GM12872 (cell line): Measurements from ENCODE around the gene RPS14.

Experiments used
- TF ChIP-seq, protein P1 (sequence below): IDR thresholded peaks from 3 replicates; pipeline ENCODE4 v1.5.1; 2011; ENCODE audit warnings: low read depth, mild to moderate bottlenecking, low read length, moderate library complexity; ENCODE audit not compliant: insufficient read depth

The RPS14 gene

DNA sequence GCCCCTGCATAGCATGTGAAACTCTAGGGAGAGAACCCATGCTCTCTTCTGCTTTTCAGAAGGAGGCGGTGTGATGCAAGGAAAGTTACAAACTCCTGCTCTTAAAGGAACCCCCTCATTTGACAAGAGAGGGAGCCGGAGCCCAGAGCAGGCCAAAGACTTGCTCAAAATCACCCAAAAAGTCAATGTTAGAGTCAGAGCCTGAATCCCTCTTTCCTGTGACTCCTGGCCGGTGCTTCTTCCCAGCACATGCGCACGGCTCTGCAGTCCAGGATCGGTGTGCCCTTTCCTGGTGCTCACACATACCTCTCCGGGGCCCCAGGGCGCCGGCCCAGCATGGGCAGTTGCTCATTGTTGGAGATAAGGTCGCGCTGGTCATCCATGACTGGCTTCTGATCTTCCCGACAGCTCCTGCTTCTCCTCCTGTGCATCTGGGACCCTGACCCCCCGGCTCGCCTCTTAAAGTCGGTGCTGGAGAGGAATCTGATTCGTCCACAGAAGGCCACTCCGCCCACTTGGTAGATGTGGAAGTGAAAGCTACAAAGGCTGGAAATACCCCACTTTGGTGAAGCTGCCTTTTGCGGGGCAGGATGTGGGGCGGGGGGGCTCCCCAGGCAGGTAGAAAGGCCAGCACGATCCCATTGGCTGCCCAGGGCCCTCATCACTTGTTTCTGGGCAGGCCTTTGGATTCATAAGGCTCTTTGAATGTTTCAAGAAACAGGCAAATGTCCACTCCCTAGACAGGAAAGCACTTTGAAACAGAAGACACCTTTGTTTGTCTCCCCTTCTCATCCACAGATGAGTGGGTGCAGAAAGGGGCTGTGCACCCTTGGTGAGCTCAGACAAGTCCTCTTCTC is 37.0 kb downstream of the RPS14 start, which contains the start of gene CD74:
Gene CD74 (minus strand): TSS at position 592 of the 857 bp plus-strand sequence. CDS start 161 bp downstream, at position 431.
- TF ChIP-seq, protein P1, sequence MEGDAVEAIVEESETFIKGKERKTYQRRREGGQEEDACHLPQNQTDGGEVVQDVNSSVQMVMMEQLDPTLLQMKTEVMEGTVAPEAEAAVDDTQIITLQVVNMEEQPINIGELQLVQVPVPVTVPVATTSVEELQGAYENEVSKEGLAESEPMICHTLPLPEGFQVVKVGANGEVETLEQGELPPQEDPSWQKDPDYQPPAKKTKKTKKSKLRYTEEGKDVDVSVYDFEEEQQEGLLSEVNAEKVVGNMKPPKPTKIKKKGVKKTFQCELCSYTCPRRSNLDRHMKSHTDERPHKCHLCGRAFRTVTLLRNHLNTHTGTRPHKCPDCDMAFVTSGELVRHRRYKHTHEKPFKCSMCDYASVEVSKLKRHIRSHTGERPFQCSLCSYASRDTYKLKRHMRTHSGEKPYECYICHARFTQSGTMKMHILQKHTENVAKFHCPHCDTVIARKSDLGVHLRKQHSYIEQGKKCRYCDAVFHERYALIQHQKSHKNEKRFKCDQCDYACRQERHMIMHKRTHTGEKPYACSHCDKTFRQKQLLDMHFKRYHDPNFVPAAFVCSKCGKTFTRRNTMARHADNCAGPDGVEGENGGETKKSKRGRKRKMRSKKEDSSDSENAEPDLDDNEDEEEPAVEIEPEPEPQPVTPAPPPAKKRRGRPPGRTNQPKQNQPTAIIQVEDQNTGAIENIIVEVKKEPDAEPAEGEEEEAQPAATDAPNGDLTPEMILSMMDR, result no peak

DNA sequence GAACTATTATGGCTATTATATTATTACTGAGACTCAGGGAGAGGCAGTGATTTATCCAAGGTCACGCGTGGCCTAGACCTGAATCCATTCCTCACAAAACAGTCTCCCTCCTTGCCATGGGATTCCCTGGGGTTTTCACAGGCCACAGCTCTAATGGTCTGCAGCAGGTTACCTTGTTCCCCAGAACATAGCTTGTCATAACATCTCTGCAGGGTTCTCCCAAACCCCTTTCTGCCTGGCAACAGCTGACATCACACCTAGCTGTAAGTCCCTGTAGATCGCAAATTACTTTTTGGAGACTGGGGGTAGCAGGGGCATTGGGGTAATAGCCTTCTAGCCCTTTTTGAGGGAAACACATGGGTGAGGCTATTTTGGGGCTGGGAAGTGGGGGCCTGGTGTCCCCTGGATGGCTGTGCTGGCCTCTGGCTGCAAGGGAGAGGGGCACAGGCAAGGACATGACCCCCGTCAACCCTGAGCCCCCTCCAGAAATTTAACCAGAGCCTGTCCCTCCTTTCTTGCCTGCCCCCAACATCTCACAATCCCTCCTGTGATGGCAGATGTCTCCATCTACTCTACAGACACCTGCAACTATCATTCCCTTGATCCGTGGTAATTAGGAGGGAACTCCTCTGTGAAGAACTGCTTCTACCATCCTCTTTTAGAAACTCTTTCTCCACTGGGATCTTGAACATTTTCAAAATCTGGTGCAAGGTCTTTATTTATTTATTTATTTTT is 38.1 kb downstream of the RPS14 start:
- TF ChIP-seq, protein P1, result no peak

DNA sequence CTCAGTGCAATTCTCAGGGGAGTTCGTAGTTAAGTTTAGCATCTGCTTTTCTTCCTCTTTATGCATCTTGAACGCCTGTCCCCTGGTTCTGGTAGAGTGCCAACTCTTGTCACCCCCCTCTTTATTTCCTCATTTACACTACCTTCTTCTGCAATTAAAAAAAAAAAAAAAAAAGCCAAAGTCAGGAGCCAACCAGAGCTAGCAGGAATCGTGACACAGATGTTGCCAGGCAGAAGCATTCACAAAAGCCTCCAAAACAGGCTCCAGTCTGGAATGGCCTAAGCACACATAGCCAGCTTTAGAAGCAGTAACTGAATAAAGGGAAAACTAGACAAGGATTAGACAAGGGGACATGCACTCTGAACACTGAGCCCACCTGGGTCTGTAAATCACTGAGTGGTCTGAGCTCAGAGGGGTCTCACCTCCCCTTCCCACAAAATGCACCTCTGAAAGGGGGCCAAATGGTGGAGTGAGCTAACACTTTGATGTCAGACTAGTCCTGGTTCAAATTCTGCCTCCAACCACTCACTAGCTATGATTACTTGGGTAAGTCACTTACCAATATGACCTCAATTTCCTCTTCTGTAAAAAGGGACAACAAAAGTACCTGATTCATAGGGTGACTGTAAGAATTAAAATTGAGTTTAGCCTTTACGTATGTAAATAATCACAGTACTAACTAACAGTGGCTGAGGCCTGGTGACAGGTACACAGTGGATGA is 38.9 kb downstream of the RPS14 start:
- TF ChIP-seq, protein P1, result no peak

DNA sequence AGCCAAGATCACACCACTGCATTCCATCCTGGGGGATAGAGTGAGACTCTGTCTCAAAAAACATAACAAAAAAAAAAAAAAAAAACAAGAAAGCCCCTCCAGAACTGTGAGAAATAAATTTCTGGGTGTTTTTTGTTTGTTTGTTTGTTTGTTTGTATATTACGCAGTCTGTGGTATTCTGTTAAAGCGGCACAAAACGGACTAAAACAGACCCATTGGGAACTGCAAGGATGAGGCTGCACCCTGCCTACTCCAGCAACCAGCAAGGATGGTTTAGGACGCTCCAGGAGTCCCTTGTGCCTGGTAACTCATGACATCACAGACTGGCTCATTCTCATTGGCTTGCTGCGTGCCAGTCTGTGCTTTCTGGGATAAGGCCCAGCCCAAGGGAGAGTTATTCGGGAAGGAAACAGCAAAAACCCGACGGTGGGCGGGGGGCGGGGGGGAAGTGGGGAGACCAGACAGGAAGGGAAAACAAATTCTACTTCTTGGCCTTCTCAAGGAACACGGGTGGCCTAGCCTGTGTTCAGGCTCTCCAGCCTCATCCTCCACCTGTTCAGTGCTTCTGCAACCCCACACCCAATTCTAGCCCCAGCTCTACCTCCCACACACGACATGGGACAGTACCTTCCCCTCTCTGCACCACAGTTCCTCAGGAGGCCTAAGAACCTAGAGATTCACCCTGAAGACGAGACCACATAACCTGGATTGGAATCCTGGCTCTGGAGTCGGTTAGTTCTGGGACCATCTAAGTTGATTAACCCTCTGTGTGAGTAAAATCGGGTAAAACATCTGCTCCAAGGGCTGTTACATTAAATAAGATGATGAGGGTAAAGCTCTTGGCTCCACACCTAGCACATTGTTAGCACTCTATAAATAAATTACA is 39.7 kb downstream of the RPS14 start:
- TF ChIP-seq, protein P1, result no peak

DNA sequence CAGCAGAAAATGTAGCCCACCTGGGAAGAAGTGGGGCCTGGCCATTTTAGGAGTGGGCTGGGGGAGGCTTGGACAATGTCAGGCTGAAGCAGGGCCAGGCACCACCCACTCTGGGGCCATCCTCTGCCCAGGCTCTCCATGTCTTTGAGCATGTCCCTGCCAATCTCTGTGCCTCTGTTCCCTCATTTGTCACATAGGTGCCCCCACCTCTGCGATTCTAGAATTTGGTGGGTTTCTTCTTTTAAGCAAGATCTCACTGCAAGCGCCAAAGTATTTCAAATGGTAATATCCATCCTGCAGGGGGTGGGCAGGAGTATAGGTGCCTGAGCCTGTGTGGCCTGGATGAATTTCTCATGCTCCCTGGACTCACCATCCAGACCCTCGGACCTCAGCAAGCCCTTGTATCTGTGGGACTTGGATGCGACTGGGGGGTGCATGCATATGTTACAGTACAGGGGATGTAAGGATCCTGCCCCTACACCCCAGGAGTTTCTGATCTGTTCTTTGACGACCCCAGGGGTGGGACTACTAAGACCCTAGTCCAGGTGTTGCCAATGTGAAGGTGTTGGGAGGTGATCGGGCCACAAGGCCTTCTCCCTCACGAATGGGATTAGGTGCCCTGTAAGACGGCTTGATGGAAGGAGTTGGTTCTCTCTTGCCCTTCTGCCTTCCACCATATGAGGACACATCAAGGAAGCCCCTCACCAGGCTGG is 41.2 kb downstream of the RPS14 start:
- TF ChIP-seq, protein P1, result no peak

DNA sequence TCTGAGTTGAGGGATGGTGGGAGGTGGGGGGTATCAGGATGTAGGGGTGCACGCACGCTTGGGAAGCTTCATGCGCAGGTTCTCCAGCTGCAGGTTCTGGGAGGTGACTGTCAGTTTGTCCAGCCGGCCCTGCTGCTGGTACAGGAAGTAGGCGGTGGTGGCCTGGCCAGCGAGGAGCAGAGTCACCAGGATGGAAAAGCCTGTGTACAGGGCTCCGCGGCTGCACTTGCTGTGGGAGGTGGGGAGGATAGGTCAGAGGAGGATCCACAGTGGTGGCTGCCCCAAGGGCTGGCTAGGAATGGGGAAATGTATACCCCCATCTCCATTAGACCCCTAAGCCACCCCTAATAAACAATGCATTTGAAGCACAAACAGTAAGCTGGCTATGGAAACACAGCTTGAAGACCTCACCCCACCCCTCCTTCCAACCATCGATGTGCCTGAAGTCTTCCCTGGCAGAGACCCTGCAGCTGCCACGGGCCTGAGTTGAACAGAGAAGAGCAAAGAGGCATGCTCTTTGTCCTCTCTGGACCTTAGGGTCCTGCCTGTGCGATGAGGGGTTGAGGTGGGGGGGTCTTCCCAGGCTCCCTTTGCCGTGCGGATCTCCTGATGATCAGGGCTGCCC is 42.3 kb downstream of the RPS14 start:
- TF ChIP-seq, protein P1, result no peak
